Gastroesophageal sphincter (tissue), 3 donors: ENCODE results near the gene SHOX.

ENCODE experiments used
- CTCF ChIP-seq, 4 experiments: fragments of 200-600 bp in 2 of 4; fragments of 450-650 bp in 2 of 4; sonication (generic) in 1 of 4; IDR thresholded peaks; one replicate each; pipeline ENCODE4 v1.5.1; 2017 to 2019; ENCODE audit warnings: antibody characterized with exemption in 4 of 4, mild to moderate bottlenecking in 2 of 4, moderate library complexity in 2 of 4
- POLR2A ChIP-seq, 2 donors: fragments of 450-650 bp; IDR thresholded peaks; one replicate each; pipeline ENCODE4 v1.6.1; 2017; ENCODE audit warnings: antibody characterized with exemption in 2 of 2, mild to moderate bottlenecking in 2 of 2, moderate library complexity in 1 of 2
- POLR2AphosphoS5 ChIP-seq: sonication (generic); formaldehyde crosslinking; IDR thresholded peaks from one replicate; pipeline ENCODE4 v1.6.1; 2017; ENCODE audit warnings: antibody characterized with exemption

- TF ChIP-seq POLR2AphosphoS5 (no peak), CTCF (IDR thresholded peaks at IDR 0.05) (no peak), POLR2A (IDR thresholded peaks at IDR 0.05) (no peak)
Measured at GRCh38 chrX:700936-701335, 70.3 kb downstream of the SHOX start.
